GM18498 (cell line): ENCODE measurements around the gene BNC2.

ENCODE experiments used
- ATAC-seq: cut with Tn5 transposase; IDR thresholded peaks from one replicate; pipeline ENCODE4 v1.9.1; 2021; ENCODE audit warnings: mild to moderate bottlenecking, moderate library complexity; ENCODE audit not compliant: unreplicated experiment

Gene BNC2

GRCh38 chr9:16718952-16719351 lies 151.5 kb downstream of the BNC2 start:
- no peak for ATAC-seq

DNA sequence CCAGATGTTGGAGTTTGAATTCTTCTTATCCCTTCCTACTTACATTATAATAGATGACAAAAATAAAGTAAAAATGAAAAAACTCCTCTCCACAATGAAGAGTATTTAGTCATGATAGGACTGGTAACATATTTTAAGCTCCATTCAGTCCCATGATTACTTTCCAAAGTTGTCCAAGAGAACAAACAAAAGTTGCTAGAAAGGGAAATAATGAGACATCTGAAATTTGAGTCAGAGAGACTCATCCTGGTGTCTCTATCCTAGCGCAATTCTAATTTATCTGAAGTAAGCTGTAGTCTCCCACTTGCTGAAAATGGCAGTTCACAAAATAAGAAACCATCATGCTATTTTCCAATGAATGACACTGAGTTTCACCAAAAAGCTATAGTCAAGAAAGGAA lies 152.2 kb downstream of the BNC2 start:
- no peak for ATAC-seq

DNA sequence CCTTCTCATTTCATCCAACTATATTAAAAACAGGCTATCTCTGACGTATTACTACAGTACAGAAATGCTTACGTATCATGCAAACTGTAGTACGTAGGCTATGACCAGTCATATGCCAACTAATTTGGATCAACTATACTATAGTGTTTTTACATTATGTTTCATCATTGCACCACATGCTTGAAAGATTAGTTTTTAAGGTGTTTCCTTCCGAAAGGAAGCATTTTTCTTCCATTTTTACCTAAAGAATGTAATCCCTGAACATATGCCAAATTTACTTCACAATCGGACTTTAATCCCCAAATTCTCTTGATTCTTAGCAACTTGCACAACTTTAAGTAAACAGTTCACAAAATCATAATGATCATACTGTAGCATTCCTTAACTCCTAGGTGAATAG lies 153.9 kb downstream of the BNC2 start:
- ATAC-seq = no peak

DNA sequence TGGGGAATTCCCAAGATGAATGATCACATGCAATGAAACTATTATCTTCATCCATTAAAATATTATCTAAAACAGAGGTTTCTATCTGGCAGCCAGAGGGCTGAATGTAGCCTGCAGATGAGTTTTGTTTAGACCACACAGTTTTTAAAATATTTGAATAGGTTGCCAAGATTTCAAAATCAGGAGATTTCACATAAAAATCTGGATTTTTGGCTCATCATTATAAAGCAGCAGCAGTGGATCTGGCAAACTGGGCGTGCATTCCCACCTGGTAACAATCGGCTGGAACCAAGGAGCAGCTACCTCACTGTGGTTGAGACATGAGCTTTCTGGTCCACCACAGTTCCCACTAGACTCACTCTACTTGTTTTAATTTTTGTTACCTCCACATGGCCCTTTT lies 155.1 kb downstream of the BNC2 start:
- no peak for ATAC-seq

DNA sequence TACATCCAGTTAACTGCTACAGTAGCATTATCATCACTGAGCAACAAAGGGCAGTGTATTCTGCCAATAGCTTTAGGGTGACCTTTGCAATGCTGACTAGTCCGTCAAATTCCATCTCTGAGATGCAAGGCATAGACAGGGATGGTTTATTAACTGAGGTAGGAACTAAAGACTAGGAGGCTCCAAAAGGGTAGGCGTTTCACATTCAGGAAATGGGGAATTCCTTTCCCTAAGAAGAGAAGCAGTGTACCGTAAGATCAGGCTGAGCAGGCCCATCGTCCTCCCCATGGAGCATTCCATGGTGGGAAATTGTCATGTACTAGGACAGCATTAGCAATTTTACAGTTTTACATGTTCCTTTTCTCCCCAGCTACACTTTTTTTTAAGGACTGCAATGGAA lies 157.7 kb downstream of the BNC2 start:
- ATAC-seq = no peak

DNA sequence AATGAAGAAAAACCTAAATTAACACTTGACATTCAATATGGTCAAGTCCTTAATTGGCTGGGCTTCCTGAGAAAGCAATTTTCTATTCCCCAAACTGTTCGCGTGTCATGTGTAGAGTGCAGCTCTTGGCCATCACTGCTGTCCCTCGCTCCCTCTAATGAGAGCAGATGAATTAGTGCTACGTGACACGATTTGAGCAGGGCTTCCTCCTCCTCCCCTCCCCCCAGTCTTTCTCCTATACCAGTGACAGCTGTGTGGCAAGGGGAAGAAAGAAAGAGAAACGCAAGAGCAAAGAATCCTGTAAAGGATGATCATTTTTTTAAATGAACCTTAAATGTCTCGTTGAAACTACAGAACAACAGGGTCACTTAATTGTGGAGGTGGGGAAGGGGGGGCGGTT lies 159.6 kb downstream of the BNC2 start:
- ATAC-seq = no peak

DNA sequence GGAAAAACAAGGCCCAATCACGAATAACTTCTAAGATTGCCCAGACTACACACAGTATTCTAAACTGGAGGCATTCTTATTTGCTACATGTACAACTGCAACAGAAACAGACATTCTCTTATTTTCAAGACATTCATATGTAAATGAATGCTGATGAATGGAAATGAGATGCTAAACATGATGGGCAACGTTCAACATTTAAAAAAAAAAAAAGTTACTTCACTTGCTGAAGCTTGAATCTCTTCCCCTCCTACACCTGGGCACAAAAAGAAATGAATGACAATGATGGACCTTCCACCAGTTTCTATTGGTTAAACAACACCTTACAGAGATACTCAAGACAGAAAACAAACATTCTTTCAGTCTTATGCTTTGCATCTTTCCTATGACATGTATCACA lies 160.5 kb downstream of the BNC2 start:
- no peak for ATAC-seq

DNA sequence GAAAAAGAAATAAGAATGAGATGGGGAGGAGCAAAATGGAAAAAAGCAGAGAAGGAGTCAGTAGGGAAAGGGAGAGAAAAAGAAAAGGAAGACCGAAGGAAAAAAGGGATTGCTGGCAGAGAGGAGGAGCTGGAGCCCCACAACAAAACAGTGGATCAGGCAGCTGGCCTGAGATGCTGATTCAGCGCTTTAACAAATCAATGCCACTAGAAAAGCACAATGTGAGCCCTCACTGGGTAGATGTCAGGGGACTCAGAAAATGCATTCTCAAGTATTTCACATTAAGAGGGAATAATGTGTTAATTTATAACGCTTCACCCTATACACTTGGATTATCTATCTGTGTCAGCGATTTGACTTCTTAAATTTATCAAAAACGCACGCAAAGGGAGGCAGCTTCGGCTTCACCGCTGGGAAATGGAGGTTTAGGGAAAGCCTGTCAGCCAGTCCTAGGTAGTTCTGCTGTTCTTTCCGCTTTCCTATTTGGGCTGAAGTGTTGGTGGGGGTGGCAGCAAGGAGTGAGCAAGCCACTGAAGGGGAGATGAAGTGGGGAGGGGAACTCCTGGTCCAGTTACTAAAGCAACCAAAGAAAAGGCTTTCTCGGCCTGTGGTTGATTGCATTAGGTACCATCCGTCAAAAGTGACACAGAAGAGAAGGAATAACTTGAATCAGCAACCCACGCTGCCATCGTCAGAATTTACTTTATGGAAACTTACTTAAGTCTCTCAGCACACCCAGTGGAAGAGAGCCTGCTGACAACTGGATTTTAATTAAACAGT lies 161.6 kb downstream of the BNC2 start:
- no peak for ATAC-seq

DNA sequence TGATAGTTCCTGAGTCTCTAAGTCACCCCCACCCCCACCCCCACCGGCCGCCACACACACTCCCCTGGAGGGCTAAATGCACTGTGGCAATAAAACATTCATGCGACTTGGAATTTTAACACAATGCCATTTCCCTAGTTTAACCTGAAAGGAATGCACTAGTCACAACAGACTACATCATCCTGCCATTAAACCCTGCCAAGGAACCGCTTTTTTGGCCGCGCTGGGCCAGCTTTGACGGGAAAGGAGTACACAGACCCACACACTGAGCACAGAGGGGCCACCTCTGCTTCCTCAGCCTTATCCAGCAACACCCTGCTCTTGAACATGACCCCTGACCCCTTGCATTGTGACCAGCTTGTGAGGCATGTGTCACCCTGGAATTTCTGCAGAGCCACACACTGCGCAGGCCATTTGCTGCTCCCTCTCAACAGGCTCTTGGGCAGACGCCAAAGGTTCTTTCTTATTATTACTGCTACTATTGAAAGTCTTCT lies 165.3 kb downstream of the BNC2 start:
- ATAC-seq = no peak

DNA sequence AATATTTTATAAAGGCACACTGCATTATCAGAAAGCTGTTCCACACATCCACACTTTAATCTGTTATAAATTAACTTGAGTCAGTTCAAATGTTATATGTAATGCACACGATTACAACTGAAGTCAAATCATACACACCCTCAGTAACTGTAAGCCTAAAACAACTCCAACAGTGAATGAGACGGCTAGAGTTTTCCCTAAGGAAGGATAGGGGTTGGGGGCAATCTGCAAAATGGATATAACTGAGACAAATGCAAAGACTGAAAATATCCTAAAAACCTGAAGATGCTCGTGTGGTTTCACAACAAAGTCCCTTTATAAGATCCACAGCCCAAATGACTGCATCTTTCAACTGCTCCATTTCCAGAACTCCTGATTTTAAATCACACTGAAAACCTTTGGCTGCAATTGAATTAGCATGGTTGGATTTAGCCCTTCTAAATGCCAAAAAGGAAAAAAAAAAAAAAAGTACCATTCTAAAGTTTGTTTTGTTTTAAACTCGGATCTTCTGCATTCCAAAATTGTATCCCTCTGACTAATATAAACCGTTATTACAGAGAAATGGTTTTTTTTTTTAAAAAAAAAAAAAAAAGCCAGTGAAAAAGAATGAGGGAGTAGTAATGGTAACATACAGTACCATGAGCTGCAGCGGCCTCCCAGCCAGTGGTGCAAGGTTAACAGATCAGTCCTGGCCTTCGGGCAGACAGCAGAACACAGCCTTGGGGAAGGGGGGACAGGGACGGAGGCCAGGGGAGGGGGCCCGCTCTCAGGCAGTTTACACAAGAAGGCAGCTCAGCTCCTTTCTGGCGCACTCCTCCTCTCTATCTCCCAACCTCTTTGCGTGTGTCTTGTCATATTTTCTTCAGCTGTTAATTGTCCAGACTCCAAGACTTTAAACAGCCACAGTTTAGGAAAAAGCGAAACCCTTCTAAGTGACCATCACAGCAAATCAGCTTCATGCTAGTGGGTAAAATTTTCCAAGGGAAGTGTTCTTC lies 166.1 kb downstream of the BNC2 start:
- no peak for ATAC-seq

DNA sequence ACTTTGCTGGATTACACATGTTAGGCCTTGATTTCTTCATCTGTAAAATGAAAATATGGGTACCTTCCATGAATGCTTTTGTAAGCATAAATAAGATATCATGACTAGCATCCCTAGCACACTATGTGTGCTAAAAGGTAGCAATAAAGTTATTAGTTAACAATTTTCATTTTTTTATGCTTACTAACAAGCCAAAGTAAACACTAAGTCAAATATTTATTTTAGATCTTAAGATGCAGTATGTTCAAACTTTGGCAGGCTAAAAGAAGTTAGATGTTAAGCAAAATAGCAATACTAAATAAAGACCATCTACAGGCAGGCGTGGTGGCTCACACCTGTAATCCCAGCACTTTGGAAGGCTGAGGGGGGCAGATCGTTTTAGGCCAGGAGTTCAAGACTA lies 169.1 kb downstream of the BNC2 start:
- no peak for ATAC-seq

GRCh38 chr9:16693616-16694015 lies 176.9 kb downstream of the BNC2 start:
- no peak for ATAC-seq

- ATAC-seq = no peak
Observed at GRCh38 chr9:16690628-16691027, 179.8 kb downstream of the BNC2 start.

GRCh38 chr9:16690205-16690604 lies 180.3 kb downstream of the BNC2 start:
- no peak for ATAC-seq

GRCh38 chr9:16689351-16689938 lies 181.0 kb downstream of the BNC2 start:
- ATAC-seq = no peak

- ATAC-seq = no peak
Observed at GRCh38 chr9:16688814-16689213, 181.7 kb downstream of the BNC2 start.

DNA sequence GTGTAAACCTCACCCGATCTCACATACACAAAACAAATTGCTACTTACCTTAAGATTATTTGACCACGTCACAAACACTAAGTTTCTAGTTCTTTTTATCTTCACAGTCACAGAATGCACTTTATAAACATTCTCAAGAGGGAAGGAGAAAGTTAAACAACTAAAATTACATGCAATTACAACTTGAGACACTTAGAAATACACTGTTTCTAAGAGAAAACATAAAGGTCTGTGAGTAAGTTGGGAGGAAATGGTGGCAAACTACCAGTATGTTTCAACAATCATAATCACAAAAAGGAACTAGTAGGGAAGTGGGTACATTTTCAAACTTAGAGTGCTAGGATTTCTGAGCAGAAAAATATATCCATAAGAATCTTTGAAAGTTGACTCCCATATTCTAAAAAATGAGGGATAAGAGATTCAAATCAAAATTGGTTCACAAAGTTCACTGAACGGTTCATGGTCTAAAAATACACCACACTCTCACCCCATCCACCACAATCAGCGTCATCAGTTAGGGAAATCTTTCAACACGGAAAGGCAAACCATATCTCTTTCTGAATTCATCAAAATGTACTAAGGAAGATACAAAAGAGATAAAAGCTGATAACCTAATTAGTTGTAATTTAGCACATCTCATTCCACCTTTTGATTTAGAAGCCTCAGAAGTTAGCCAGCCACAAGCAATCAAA lies 182.6 kb downstream of the BNC2 start:
- ATAC-seq = no peak

DNA sequence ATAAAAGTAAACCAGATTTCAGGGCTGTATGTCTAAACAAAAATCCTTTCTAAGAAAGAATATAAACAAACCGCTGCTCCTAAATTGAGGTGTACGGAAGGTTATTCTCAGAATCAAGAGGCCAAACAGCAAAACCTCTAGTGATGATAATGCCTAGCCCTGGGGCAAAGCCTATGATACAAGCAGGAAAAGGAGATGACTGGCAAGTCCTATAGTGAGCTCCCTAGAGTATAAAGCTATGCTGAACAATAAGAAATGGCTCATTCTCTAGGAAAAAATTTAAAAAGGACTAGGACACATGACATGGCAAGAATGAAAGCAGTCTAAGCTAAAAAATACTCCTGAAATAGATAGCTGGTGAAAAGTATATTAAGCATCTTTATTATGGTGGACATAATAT lies 187.1 kb downstream of the BNC2 start:
- ATAC-seq = no peak

DNA sequence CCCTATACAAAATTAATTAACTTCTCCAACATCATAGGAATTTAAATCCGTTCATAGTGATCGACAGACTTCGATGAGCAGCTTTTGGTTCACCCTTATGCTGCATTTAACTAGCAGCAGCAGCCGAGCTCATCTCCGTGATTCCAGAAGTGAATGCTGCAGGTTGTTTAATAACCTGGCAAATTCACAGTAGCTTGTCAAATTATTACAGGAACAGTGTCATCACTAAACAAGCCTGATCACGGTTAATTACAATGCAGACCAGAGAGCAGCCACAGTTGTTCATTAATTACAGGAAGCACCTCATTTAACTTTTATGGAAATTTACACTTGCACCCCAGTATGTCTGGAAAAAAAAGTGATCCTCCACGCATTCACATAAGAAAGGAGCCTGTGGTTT lies 188.2 kb downstream of the BNC2 start:
- ATAC-seq = no peak

DNA sequence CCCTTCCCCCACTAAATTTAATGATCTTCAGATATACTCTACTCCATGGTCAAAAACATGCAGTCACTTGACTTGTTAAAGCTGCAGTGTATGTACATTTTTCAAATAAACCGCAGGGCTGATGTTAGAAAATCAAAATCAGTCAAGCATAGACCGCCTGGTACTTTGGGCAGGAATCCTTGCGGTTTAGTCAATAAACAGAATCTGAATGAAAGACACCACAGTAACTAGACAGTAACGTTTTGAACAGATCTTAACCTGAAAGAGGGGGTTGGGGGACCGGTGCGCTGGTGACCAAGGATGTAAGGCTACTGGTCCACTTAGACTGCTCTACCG lies 188.8 kb downstream of the BNC2 start:
- ATAC-seq = no peak
